CD4-positive, alpha-beta memory T cell (primary cell): ENCODE results near the gene PCBP3. TPM values are rescaled to one million over a fixed set of nuclear protein-coding genes. Genes with fewer than 3 reads are reported as not detected.
A peak's percentile ranks its signal among the peaks of the same experiment; 100 is the strongest.

Experiments used
- CTCF ChIA-PET: fragments of 350-600 bp; sonication (Branson Sonifier 250); formaldehyde crosslinking; loops from one replicate; lab custom pipeline; 2021; ENCODE audit warnings: inconsistent platforms; ENCODE audit not compliant: partially characterized antibody; lab: Charles Lee
- POLR2A ChIA-PET: fragments of 350-600 bp; sonication (Branson Sonifier 250); formaldehyde crosslinking; loops from one replicate; lab custom pipeline; 2021; ENCODE audit not compliant: partially characterized antibody; lab: Charles Lee
- DNase-seq, 5 donors: peaks; one replicate each; pipeline versions ENCODE4 v3.0.0 to v3.0.0-alpha.2; 2020 to 2022; ENCODE audit warnings: mixed read lengths in 1 of 5
- H3K27ac ChIP-seq: one replicate; pipeline ENCODE4 v1.7.0; 2013; ENCODE audit warnings: low read depth, low read length
- H3K27me3 ChIP-seq: 2 replicates; pipeline ENCODE4 v1.7.0; 2013; ENCODE audit warnings: mild to moderate bottlenecking, low read length, moderate library complexity; ENCODE audit not compliant: insufficient read depth
- H3K36me3 ChIP-seq: 2 replicates; pipeline ENCODE4 v1.7.0; 2013; ENCODE audit warnings: mild to moderate bottlenecking, low read length, moderate library complexity; ENCODE audit not compliant: insufficient read depth
- H3K4me1 ChIP-seq: 2 replicates; pipeline ENCODE4 v1.7.0; 2013; ENCODE audit warnings: mild to moderate bottlenecking, low read length, moderate library complexity; ENCODE audit not compliant: insufficient read depth
- H3K4me3 ChIP-seq, 2 donors: one replicate each; pipeline ENCODE4 v1.7.0; 2013; ENCODE audit warnings: low read length in 2 of 2, mild to moderate bottlenecking in 1 of 2
- H3K9me3 ChIP-seq, 2 donors: one replicate each; pipeline ENCODE4 v1.7.0; 2013; ENCODE audit warnings: low read length in 2 of 2, control low read depth in 1 of 2; ENCODE audit not compliant: control insufficient read depth in 1 of 2
- H3K27ac Mint-ChIP-seq, 7 donors: one replicate each; pipeline ENCODE4 v1.8.0; 2020 to 2021; ENCODE audit warnings: mixed read lengths in 7 of 7, mild to moderate bottlenecking in 6 of 7, inconsistent platforms in 3 of 7, moderate library complexity in 3 of 7
- H3K27me3 Mint-ChIP-seq, 2 donors: one replicate each; pipeline ENCODE4 v1.8.0; 2020 to 2021; ENCODE audit warnings: mixed read lengths in 2 of 2
- H3K36me3 Mint-ChIP-seq, 2 donors: one replicate each; pipeline ENCODE4 v1.8.0; 2020 to 2021; ENCODE audit warnings: mixed read lengths in 2 of 2, inconsistent platforms in 1 of 2, mild to moderate bottlenecking in 1 of 2
- H3K4me1 Mint-ChIP-seq, 4 donors: one replicate each; pipeline ENCODE4 v1.8.0; 2020 to 2021; ENCODE audit warnings: mixed read lengths in 4 of 4, mild to moderate bottlenecking in 1 of 4
- H3K4me3 Mint-ChIP-seq, 8 donors: one replicate each; pipeline ENCODE4 v1.8.0; 2020 to 2021; ENCODE audit warnings: mixed read lengths in 8 of 8, mild to moderate bottlenecking in 7 of 8, moderate library complexity in 6 of 8, inconsistent platforms in 3 of 8
- H3K9me3 Mint-ChIP-seq, 8 donors: one replicate each; pipeline ENCODE4 v1.8.0; 2020 to 2021; ENCODE audit warnings: mixed read lengths in 8 of 8, mild to moderate bottlenecking in 5 of 8, inconsistent platforms in 3 of 8, moderate library complexity in 1 of 8
- intact Hi-C: fragments of 100-400 bp; cut with micrococcal nuclease; formaldehyde crosslinking; loops from one replicate; pipeline ENCODE4 v1.15.1; 2023
- polyA plus RNA-seq, 2 donors: library from polyadenylated mRNA; unstranded; fragments of 300-500 nt; fragmentation: Illumina TruSeq; gene quantifications; one replicate each; pipeline ENCODE4 v1.2.3, GENCODE V29; 2021
- total RNA-seq, 2 experiments: library from RNA; stranded (reverse); gene quantifications; one replicate each; pipeline ENCODE4 v1.2.3, GENCODE V29; 2021

PCBP3 gene
- total and polyA plus RNA-seq, 4 experiments from 2014 or later: 0.36 to 1.6 (median 1.0) TPM

DNA sequence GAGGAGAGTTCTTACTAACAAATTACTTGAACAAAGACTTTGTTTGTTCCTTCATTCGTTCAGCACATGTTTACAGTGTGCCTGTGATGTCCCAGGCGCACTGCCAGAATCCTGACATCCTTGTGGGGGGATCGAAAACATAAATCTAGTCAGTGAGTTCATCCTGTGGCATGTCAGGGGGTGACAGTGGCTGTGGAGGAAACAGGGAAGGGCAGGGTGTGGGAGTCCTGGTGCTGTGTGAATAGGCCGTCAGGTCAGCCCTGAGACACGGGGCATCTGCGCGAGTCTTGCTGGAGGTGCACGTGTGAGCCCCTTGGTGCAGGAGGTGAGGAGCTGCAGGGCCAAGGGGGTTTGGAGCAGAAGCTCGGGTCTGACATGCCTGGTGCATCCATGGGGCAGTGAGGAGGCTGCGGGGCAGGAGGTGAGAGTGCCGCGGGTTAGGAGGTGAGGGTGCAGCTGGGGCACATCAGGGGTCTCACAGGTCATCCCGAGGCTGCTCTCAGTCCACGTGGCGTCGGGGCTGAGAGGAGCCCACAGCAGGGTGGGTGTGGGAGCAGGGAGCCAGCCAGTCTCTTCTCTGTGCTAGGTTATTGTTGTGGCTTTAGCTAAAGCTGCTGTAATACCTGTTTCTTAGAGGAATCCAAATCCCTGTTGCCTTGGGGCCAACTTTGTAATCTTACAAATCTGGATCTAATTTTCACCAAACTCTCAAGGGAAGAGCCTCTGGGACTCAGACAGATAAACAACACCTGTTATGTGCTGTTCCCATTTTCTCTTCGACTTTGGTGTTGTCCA, 93.4 kb downstream of the PCBP3 start:
- Mint-ChIP-seq H3K36me3 (no peaks in the 10 kb centered on the region), H3K9me3 (peaks cover 0 to 6% (median 0%) of the 10 kb centered on the region in 8 donors), H3K4me3 (no peak overlapping the region), H3K4me1 (peaks cover 0 to under 1% (median under 1%) of the 10 kb centered on the region in 4 donors), H3K27ac (no peak overlapping the region), H3K27me3 (peaks cover 2 to 5% of the 10 kb centered on the region in 2 donors)
- Histone ChIP-seq H3K36me3 (no peaks in the 10 kb centered on the region), H3K27ac (no peak overlapping the region), H3K4me1 (peaks cover 4% of the 10 kb centered on the region), H3K27me3 (no peaks in the 10 kb centered on the region), H3K9me3 (no peaks in the 10 kb centered on the region), H3K4me3 (no peak overlapping the region)
- ChIA-PET CTCF (no interaction called here), POLR2A (no interaction called here)
- intact Hi-C loops: no loop called here
- no peak for DNase-seq

DNA sequence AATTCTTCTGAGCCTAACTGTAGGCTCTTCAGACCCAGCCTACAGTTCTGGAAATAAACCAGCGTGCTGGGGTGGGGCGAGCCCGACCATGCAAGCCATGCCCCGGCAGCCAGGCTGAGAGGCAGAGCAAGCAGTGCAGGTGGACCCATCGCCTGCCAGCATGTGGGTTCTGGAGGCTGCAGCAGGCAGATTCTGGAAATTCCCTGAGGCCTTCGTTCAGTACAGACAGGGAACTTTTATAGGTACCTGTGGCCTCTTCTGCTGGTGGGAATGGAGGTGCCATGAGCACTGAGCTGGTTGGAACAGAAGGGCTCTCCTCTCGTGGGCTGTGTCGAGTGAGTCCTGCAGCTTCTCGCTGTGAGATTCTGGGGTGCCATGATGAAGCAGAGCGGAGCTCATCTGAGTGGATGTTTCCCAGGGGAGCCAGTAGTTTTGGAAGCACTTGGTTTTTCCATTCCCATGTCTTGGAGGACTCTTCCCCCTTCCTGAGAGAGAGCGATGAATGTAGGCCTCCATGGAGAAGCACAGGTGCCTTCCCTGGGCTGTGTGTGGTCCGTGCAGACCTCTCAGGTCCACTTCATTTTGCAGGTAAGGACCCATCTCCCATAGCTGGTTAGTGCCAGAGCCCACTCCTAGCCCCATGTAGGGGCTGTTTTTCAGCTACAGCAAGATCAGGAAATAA, 94.1 kb downstream of the PCBP3 start:
- H3K27me3 ChIP-seq: no peaks in the 10 kb centered on the region
- Mint-ChIP-seq H3K4me1 (peaks cover 0 to 5% (median 2%) of the 10 kb centered on the region in 4 donors), H3K36me3 (no peaks in the 10 kb centered on the region), H3K4me3 (no peak overlapping the region), H3K9me3 (peaks cover 0 to 5% (median 0%) of the 10 kb centered on the region in 8 donors), H3K27me3 (peaks cover 2 to 5% of the 10 kb centered on the region in 2 donors), H3K27ac (no peak overlapping the region)
- ChIA-PET POLR2A (no interaction called here), CTCF (no interaction called here)
- no peak overlapping the region for H3K4me3 ChIP-seq
- H3K9me3 ChIP-seq: no peaks in the 10 kb centered on the region
- peaks cover 4% of the 10 kb centered on the region for H3K4me1 ChIP-seq
- intact Hi-C loops: no loop called here
- H3K27ac ChIP-seq: no peak overlapping the region
- H3K36me3 ChIP-seq: no peaks in the 10 kb centered on the region
- no peak for DNase-seq

DNA sequence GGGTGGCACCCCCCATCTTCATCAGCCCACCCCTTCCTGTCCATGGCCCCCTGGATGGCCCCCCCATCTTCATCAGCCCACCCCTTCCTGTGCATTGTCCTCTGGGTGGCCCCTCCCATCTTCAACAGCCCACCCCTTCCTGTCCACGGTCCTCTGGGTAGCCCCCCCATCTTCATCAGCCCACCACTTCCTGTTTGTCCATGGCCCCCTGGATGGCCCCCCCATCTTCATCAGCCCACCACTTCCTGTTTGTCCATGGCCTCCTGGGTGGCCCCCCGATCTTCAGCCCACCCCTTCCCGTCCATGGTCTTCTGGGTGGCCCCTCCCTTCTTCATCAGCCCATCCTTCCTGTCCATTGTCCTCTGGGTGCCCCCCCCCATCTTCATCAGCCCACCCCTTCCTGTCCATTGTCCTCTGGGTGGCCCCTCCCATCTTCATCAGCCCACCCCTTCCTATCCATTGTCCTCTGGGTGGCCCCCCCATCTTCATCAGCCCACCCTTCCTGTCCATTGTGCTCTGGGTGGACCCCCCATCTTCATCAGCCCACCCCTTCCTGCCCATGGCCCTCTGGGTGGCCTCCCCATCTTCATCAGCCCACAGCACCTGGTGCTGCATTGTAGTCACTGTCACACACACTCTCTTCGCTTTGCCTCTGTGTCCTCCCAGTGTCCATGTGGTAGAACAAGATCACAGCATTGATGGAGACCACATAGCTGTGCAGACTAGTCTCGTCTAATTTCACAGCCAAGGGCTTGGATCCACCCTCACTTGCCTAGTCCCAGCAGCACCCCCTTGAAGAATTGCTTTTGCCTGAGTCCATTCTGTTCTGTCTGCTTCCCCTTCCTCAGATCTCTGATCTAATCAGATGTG, 95.9 kb downstream of the PCBP3 start:
- POLR2A ChIA-PET: interaction anchor here (0.7 kb wide), 1 partner anchor 14 kb away, joined by 3 read pairs; no protein-coding TSS in a partner anchor
- peaks cover 0 to 5% (median 2%) of the 10 kb centered on the region in 4 donors for H3K4me1 Mint-ChIP-seq
- CTCF ChIA-PET: no interaction called here
- H3K9me3 ChIP-seq: no peaks in the 10 kb centered on the region
- H3K4me1 ChIP-seq: peaks cover 4% of the 10 kb centered on the region
- no peak overlapping the region for H3K4me3 ChIP-seq
- H3K36me3 ChIP-seq: no peaks in the 10 kb centered on the region
- no peak for DNase-seq
- H3K27ac Mint-ChIP-seq: no peak overlapping the region
- H3K4me3 Mint-ChIP-seq: no peak overlapping the region
- no peak overlapping the region for H3K27ac ChIP-seq
- no peaks in the 10 kb centered on the region for H3K9me3 Mint-ChIP-seq
- peaks cover 0 to 4% of the 10 kb centered on the region in 2 donors for H3K27me3 Mint-ChIP-seq
- intact Hi-C loops: no loop called here
- H3K36me3 Mint-ChIP-seq: no peaks in the 10 kb centered on the region
- H3K27me3 ChIP-seq: no peaks in the 10 kb centered on the region

DNA sequence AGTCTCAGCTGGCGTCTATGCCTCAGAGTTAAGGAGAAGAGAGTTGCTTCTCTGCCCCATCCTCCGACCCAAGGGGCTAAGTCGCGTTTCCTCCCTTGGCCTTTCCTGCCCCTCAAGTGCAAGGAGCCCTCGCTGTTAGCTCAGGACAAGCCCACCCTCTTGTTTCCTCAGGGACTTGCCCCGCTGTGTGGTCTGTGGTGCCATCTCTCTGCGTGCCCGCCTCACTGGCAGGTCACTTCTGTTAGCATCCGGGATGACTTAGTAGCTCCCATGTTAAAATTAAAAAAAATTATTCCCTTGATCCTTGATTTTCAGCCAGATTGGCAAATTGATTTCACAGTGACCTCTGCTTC, 96.5 kb downstream of the PCBP3 start:
- Mint-ChIP-seq H3K36me3 (no peaks in the 10 kb centered on the region), H3K4me1 (peaks cover 0 to 5% (median 2%) of the 10 kb centered on the region in 4 donors), H3K4me3 (no peak overlapping the region), H3K9me3 (no peaks in the 10 kb centered on the region), H3K27me3 (peaks cover 0 to 3% of the 10 kb centered on the region in 2 donors), H3K27ac (no peak overlapping the region)
- CTCF ChIA-PET: no interaction called here
- POLR2A ChIA-PET: interaction anchor here (0.7 kb wide), 1 partner anchor 15 kb away, joined by 3 read pairs; no protein-coding TSS in a partner anchor
- no peaks in the 10 kb centered on the region for H3K36me3 ChIP-seq
- no peaks in the 10 kb centered on the region for H3K27me3 ChIP-seq
- no peaks in the 10 kb centered on the region for H3K9me3 ChIP-seq
- H3K27ac ChIP-seq: no peak overlapping the region
- no peak overlapping the region for H3K4me3 ChIP-seq
- H3K4me1 ChIP-seq: peaks cover 4% of the 10 kb centered on the region
- DNase-seq: no peak
- intact Hi-C loops: no loop called here

DNA sequence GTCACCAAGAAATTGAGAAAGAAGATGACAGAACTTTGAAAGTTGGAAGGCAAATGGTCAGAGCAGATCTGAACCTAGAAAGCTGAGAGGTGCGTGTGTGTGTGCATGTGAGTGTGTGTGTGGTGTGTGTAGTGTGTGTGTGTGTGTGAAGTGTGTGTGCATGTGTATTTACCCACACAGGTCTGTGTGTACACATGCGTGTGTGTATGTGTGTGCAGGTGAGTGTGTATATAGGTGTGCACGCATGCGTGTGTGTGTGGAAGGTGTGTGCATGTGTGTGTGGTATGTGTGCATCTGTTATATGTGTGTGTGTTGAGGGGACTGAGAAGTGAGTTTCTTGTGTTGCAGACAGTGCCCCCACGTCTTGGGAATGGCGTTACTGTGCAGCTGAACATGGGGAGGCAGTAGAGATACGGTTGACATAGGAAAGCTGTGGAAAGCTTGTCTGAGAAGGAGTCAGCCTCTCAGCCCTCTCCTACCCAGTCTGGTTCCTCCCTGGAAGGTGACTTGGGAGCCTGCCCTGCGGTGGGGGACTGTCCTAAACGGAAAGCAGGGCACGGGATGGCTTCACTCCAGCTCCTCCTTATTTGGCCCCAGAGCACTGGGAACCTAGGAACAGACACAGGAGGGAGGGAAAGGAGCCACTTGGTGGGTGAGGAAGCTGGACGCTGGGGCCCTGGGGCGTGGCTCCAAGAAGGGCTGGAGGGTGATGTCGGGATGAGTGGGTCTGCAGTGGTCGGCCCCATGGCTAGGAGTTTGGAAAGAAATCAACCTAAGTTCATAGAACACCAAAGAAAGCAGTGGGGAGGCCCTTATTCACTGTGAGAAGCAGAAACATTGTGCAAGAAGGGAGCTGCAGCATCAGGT, 97.2 kb downstream of the PCBP3 start:
- CTCF ChIA-PET: no interaction called here
- intact Hi-C loops: no loop called here

DNA sequence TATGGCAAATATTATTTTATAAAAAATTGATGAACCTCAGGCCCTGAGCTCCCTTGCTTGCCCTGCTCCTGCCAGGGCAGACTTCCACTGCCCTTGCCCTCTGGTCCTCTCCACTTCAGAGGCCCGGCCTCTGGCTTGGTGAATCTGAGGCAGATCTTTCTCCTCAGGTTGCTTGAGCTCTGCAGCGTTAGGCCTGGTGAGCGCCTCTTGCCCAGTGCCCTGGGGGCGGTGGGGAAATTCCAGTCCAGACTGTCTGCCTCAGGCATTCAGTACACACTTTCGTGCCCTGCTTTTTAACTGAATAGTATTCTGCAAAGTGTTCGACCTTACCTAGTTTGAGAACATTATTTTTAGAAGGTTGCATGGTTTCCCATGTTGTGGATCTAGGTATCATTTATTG, 98.2 kb downstream of the PCBP3 start:
- peaks cover 4% of the 10 kb centered on the region for H3K4me1 ChIP-seq
- Mint-ChIP-seq H3K4me1 (peaks cover 0 to 5% (median 2%) of the 10 kb centered on the region in 4 donors), H3K4me3 (no peak overlapping the region), H3K27me3 (peaks cover 0 to 1% of the 10 kb centered on the region in 2 donors), H3K27ac (peak overlapping the region in 1 of 7 donors; percentile 15), H3K9me3 (no peaks in the 10 kb centered on the region), H3K36me3 (no peaks in the 10 kb centered on the region)
- H3K27me3 ChIP-seq: no peaks in the 10 kb centered on the region
- no peak overlapping the region for H3K4me3 ChIP-seq
- POLR2A ChIA-PET: no interaction called here
- intact Hi-C loops: no loop called here
- CTCF ChIA-PET: no interaction called here
- H3K36me3 ChIP-seq: no peaks in the 10 kb centered on the region
- no peaks in the 10 kb centered on the region for H3K9me3 ChIP-seq
- no peak for DNase-seq
- H3K27ac ChIP-seq: no peak overlapping the region

More for the DNA sequence above, 97.2 kb downstream of the PCBP3 start:
- Histone ChIP-seq H3K4me1 (peaks cover 4% of the 10 kb centered on the region), H3K9me3 (no peaks in the 10 kb centered on the region), H3K4me3 (no peak overlapping the region), H3K36me3 (no peaks in the 10 kb centered on the region), H3K27me3 (no peaks in the 10 kb centered on the region), H3K27ac (no peak overlapping the region)
- H3K36me3 Mint-ChIP-seq: no peaks in the 10 kb centered on the region
- POLR2A ChIA-PET: interaction anchor here (0.7 kb wide), 1 partner anchor 16 kb away, joined by 3 read pairs; no protein-coding TSS in a partner anchor
- no peak overlapping the region for H3K27ac Mint-ChIP-seq
- DNase-seq: no peak
- H3K27me3 Mint-ChIP-seq: peaks cover 0 to 3% of the 10 kb centered on the region in 2 donors
- H3K4me3 Mint-ChIP-seq: no peak overlapping the region
- H3K4me1 Mint-ChIP-seq: peaks cover 0 to 5% (median 2%) of the 10 kb centered on the region in 4 donors
- no peaks in the 10 kb centered on the region for H3K9me3 Mint-ChIP-seq
